Measurements from ENCODE around the gene INAFM1. TPM values are rescaled to one million over a fixed set of nuclear protein-coding genes. Genes with fewer than 3 reads are reported as not detected.
"Not testable (repeated sequence)": the region's sequence is repeated elsewhere in the genome, so short reads cannot be mapped to it uniquely, and the experiment has no call there.

Gene INAFM1
- total and polyA plus RNA-seq, 9 of the 15 experiments (the other 6 are each of a cell fraction or from before 2014, with no cell fraction given): 0.71 to 30.9 (median 3.1) TPM

GRCh38 chr19:47261946-47262793 lies 12.5 kb upstream of the INAFM1 start (continued):
- TF ChIP-seq, protein P1, sequence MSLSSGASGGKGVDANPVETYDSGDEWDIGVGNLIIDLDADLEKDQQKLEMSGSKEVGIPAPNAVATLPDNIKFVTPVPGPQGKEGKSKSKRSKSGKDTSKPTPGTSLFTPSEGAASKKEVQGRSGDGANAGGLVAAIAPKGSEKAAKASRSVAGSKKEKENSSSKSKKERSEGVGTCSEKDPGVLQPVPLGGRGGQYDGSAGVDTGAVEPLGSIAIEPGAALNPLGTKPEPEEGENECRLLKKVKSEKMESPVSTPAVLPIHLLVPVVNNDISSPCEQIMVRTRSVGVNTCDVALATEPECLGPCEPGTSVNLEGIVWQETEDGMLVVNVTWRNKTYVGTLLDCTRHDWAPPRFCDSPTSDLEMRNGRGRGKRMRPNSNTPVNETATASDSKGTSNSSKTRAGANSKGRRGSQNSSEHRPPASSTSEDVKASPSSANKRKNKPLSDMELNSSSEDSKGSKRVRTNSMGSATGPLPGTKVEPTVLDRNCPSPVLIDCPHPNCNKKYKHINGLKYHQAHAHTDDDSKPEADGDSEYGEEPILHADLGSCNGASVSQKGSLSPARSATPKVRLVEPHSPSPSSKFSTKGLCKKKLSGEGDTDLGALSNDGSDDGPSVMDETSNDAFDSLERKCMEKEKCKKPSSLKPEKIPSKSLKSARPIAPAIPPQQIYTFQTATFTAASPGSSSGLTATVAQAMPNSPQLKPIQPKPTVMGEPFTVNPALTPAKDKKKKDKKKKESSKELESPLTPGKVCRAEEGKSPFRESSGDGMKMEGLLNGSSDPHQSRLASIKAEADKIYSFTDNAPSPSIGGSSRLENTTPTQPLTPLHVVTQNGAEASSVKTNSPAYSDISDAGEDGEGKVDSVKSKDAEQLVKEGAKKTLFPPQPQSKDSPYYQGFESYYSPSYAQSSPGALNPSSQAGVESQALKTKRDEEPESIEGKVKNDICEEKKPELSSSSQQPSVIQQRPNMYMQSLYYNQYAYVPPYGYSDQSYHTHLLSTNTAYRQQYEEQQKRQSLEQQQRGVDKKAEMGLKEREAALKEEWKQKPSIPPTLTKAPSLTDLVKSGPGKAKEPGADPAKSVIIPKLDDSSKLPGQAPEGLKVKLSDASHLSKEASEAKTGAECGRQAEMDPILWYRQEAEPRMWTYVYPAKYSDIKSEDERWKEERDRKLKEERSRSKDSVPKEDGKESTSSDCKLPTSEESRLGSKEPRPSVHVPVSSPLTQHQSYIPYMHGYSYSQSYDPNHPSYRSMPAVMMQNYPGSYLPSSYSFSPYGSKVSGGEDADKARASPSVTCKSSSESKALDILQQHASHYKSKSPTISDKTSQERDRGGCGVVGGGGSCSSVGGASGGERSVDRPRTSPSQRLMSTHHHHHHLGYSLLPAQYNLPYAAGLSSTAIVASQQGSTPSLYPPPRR (CRISPR knock-in tag; IDR thresholded peaks at IDR 0.05; ENCODE audit: borderline replicate concordance): 0 out of 2 replicates have a peak, but pooled peaks have one; percentile 27
- peak; percentile 61; the same call in 1 of the 2 replicates for TF ChIP-seq POLR2AphosphoS5 (IDR thresholded peaks at IDR 0.05; ENCODE audit: control insufficient read depth, insufficient read depth, low read depth, low read length)
- peak; percentile 72 to 77; a peak in 3 of 4 replicates for TF ChIP-seq TRIM24 (IDR thresholded peaks at IDR 0.05)
- TF ChIP-seq, protein P2, sequence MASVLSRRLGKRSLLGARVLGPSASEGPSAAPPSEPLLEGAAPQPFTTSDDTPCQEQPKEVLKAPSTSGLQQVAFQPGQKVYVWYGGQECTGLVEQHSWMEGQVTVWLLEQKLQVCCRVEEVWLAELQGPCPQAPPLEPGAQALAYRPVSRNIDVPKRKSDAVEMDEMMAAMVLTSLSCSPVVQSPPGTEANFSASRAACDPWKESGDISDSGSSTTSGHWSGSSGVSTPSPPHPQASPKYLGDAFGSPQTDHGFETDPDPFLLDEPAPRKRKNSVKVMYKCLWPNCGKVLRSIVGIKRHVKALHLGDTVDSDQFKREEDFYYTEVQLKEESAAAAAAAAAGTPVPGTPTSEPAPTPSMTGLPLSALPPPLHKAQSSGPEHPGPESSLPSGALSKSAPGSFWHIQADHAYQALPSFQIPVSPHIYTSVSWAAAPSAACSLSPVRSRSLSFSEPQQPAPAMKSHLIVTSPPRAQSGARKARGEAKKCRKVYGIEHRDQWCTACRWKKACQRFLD (CRISPR knock-in tag; IDR thresholded peaks at IDR 0.05): peak; percentile 51; the same call in 1 of the 2 replicates
- peak; percentile 63; the same call in 1 of the 2 replicates for TF ChIP-seq ESRRA (IDR thresholded peaks at IDR 0.05; ENCODE audit: borderline replicate concordance, low read depth)
- TF ChIP-seq ZBTB1 (CRISPR knock-in tag; IDR thresholded peaks at IDR 0.05; ENCODE audit: borderline replicate concordance, low read depth): peak; percentile 94
- TF ChIP-seq SMAD4 (CRISPR knock-in tag; conservative IDR thresholded peaks at IDR 0.05): peak; percentile 61; the same call in 1 of the 2 replicates
- TF ChIP-seq, protein P3, sequence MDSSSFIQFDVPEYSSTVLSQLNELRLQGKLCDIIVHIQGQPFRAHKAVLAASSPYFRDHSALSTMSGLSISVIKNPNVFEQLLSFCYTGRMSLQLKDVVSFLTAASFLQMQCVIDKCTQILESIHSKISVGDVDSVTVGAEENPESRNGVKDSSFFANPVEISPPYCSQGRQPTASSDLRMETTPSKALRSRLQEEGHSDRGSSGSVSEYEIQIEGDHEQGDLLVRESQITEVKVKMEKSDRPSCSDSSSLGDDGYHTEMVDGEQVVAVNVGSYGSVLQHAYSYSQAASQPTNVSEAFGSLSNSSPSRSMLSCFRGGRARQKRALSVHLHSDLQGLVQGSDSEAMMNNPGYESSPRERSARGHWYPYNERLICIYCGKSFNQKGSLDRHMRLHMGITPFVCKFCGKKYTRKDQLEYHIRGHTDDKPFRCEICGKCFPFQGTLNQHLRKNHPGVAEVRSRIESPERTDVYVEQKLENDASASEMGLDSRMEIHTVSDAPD (CRISPR knock-in tag; IDR thresholded peaks at IDR 0.05): peak; percentile 80
- peak; percentile 73 for TF ChIP-seq NFIC (IDR thresholded peaks at IDR 0.05)
- TF ChIP-seq TEAD1 (CRISPR knock-in tag; IDR thresholded peaks at IDR 0.05): peak in 1 of 2 experiments; percentile 69; a peak in 2 of 4 replicates
- TF ChIP-seq CREM (IDR thresholded peaks at IDR 0.05; ENCODE audit: low read depth): 0 out of 2 replicates have a peak, but pooled peaks have one; percentile 31
- 0 out of 2 replicates have a peak, but pooled peaks have one; percentile 18 for TF ChIP-seq ZEB2 (IDR thresholded peaks at IDR 0.05)
- peak; percentile 53; the same call in 1 of the 2 replicates for TF ChIP-seq SMARCA4 (IDR thresholded peaks at IDR 0.05)
- 0 out of 2 replicates have a peak, but pooled peaks have one; percentile 17 for TF ChIP-seq BCOR (IDR thresholded peaks at IDR 0.05)
- peak; percentile 82; the same call in 1 of the 2 replicates for TF ChIP-seq ZKSCAN1 (IDR thresholded peaks at IDR 0.05; ENCODE audit: low read depth, low read length)
- peak; percentile 88 for TF ChIP-seq CBFA2T3 (IDR thresholded peaks at IDR 0.05)
- TF ChIP-seq TEAD4 (IDR thresholded peaks at IDR 0.05; ENCODE audit: low read length): peak; percentile 81
- TF ChIP-seq TEAD4 (CRISPR knock-in tag; IDR thresholded peaks at IDR 0.05; ENCODE audit: borderline replicate concordance): not testable (repeated sequence)

Measured in K562 (cell line).